Endothelial cell of umbilical vein (primary cell): ENCODE data around the gene LAMP1. TPM values are rescaled to one million over a fixed set of nuclear protein-coding genes. Genes with fewer than 3 reads are reported as not detected.

Experiments
- BruUV-seq: library from RNA; stranded (reverse); fragments of 400-500 nt; replicated peaks from 2 replicates; lab custom pipeline; 2021; lab: Mats Ljungman, UMichigan
- CTCF ChIA-PET: fragments of 300-600, 350-600 bp; sonication (Branson Sonifier 250); formaldehyde crosslinking; loops from one replicate; lab custom pipeline; 2021; ENCODE audit warnings: antibody characterized with exemption, inconsistent platforms; lab: Charles Lee
- POLR2A ChIA-PET: fragments of 300-600, 350-600 bp; sonication (Branson Sonifier 250); formaldehyde crosslinking; loops from one replicate; lab custom pipeline; 2021; ENCODE audit warnings: antibody characterized with exemption, inconsistent platforms; lab: Charles Lee
- DNase-seq: peaks from one replicate; pipeline ENCODE4 v3.0.0-alpha.2; 2011; ENCODE audit warnings: low read depth, low spot score
- FAIRE-seq: peaks from 2 replicates; lab custom pipeline; 2011; peaks lifted over from hg19 to GRCh38; lab: Jason Lieb, UNC
- H2AFZ ChIP-seq: 2 replicates; pipeline ENCODE4 v1.6.0; 2012; ENCODE audit warnings: low read depth, low read length, control low read depth, inconsistent platforms
- H3K27ac ChIP-seq: 2 replicates; pipeline ENCODE4 v1.5.1; 2011; ENCODE audit warnings: low read depth, mild to moderate bottlenecking, control low read depth, low read length, moderate library complexity; ENCODE audit not compliant: insufficient read depth
- H3K27me3 ChIP-seq, 2 experiments: 2 replicates each; pipeline versions ENCODE4 v1.6.0 to v1.6.1; 2011; ENCODE audit warnings: low read length in 2 of 2, mixed read lengths in 1 of 2; ENCODE audit not compliant: control insufficient read depth in 2 of 2, insufficient read depth in 2 of 2
- H3K36me3 ChIP-seq, 2 experiments: 2 replicates in 1 of 2; 3 replicates in 1 of 2; pipeline ENCODE4 v1.5.1; 2011; ENCODE audit warnings: low read length in 2 of 2, mild to moderate bottlenecking in 1 of 2, moderate library complexity in 1 of 2; ENCODE audit not compliant: control insufficient read depth in 2 of 2, insufficient read depth in 2 of 2; ENCODE audit errors: extremely low read depth in 1 of 2
- H3K4me1 ChIP-seq: 3 replicates; pipeline ENCODE4 v1.5.1; 2011; ENCODE audit warnings: mild to moderate bottlenecking, low read length; ENCODE audit not compliant: control insufficient read depth, insufficient read depth; ENCODE audit errors: extremely low read depth
- H3K4me2 ChIP-seq: 2 replicates; pipeline ENCODE4 v1.6.1; 2011; ENCODE audit warnings: low read length, control low read depth, mixed read lengths; ENCODE audit not compliant: insufficient read depth
- H3K4me3 ChIP-seq, 3 experiments: fragments of 200-600 bp in 1 of 3; sonication (generic), shearing (Covaris generic) in 1 of 3; replicated peaks in 1 of 3; 2 replicates each; pipeline ENCODE4 v1.5.1; 2011 to 2016; ENCODE audit warnings: control low read depth in 3 of 3, low read length in 3 of 3, mild to moderate bottlenecking in 2 of 3, inconsistent platforms in 1 of 3, low read depth in 1 of 3, moderate library complexity in 1 of 3; ENCODE audit not compliant: insufficient read depth in 1 of 3
- H3K79me2 ChIP-seq: 2 replicates; pipeline ENCODE4 v1.6.0; 2012; ENCODE audit warnings: low read length, inconsistent platforms; ENCODE audit not compliant: control insufficient read depth, insufficient read depth
- H3K9ac ChIP-seq: replicated peaks from 2 replicates; pipeline ENCODE3; 2011; ENCODE audit warnings: low read length, control low read depth; ENCODE audit not compliant: insufficient read depth; ENCODE audit errors: extremely low read depth
- H3K9me1 ChIP-seq: replicated peaks from 3 replicates; pipeline ENCODE4 v1.6.0; 2011; ENCODE audit warnings: mild to moderate bottlenecking, low read length; ENCODE audit not compliant: control insufficient read depth, insufficient read depth; ENCODE audit errors: extremely low read depth
- H3K9me3 ChIP-seq: replicated peaks from 2 replicates; pipeline ENCODE4 v1.5.1; 2012; ENCODE audit warnings: low read length, inconsistent platforms; ENCODE audit not compliant: control insufficient read depth, insufficient read depth
- H4K20me1 ChIP-seq: replicated peaks from 2 replicates; pipeline ENCODE3; 2011; ENCODE audit warnings: mild to moderate bottlenecking, low read length; ENCODE audit not compliant: control insufficient read depth, insufficient read depth; ENCODE audit errors: extremely low read depth
- CTCF ChIP-seq, 2 donors: IDR thresholded peaks; 1 replicate in 1 of 2; 2 replicates in 1 of 2; pipeline ENCODE4 v1.5.1; 2011; ENCODE audit warnings: low read length in 2 of 2, mild to moderate bottlenecking in 2 of 2, moderate library complexity in 2 of 2, control low read depth in 1 of 2, inconsistent platforms in 1 of 2, low read depth in 1 of 2; ENCODE audit not compliant: insufficient read depth in 1 of 2; ENCODE audit errors: extremely low read depth in 1 of 2
- EZH2 ChIP-seq: IDR thresholded peaks from 2 replicates; pipeline ENCODE4 v1.6.1; 2012; ENCODE audit warnings: borderline replicate concordance, low read depth, mild to moderate bottlenecking, moderate library complexity, low read length, inconsistent platforms; ENCODE audit not compliant: severe bottlenecking
- FOS ChIP-seq: IDR thresholded peaks from 2 replicates; pipeline ENCODE4 v1.6.1; 2011; ENCODE audit warnings: mild to moderate bottlenecking, low read length, moderate library complexity, borderline replicate concordance; ENCODE audit not compliant: insufficient read depth
- GATA2 ChIP-seq: IDR thresholded peaks from 2 replicates; pipeline ENCODE4 v1.7.0; 2011; ENCODE audit warnings: low read depth, mild to moderate bottlenecking, moderate library complexity, mixed read lengths, low read length; ENCODE audit not compliant: insufficient read length, insufficient read depth
- JUN ChIP-seq: IDR thresholded peaks from 2 replicates; pipeline ENCODE4 v1.6.1; 2011; ENCODE audit warnings: borderline replicate concordance, low read depth; ENCODE audit not compliant: insufficient read length, insufficient read depth
- MAX ChIP-seq: IDR thresholded peaks from 2 replicates; pipeline ENCODE4 v1.6.1; 2011; ENCODE audit not compliant: insufficient read depth, insufficient read length
- MYC ChIP-seq: IDR thresholded peaks from one replicate; pipeline ENCODE4 v1.6.1; 2011; ENCODE audit warnings: mild to moderate bottlenecking, low read depth, low read length
- POLR2A ChIP-seq: IDR thresholded peaks from 2 replicates; pipeline ENCODE4 v1.6.1; 2012; ENCODE audit warnings: low read depth, mild to moderate bottlenecking, control low read depth, low read length
- POLR2AphosphoS5 ChIP-seq: IDR thresholded peaks from 2 replicates; pipeline ENCODE4 v1.6.1; 2012; ENCODE audit warnings: low read depth, mild to moderate bottlenecking, control low read depth, low read length, moderate library complexity; ENCODE audit not compliant: insufficient read depth
- dilution Hi-C: fragments of 300-500 bp; cut with MboI; formaldehyde crosslinking; loops from one replicate; pipeline ENCODE4 v1.15.0; 2019; ENCODE audit warnings: low sequenced_read_pairs; ENCODE audit not compliant: extremely low pct_ligation_motif_present
- intact Hi-C: fragments of 100-400 bp; cut with micrococcal nuclease; formaldehyde crosslinking; loops from one replicate; pipeline ENCODE4 v1.10.0; 2022
- polyA plus RNA-seq, 4 experiments: library from polyadenylated mRNA; depleted of rRNA in 3 of 4; stranded (reverse) in 3 of 4; unstranded in 1 of 4; fragments of >200 nt; gene quantifications; 2 replicates each; pipeline versions ENCODE4 v1.2.1 to v1.2.3, GENCODE V29; 2011 to 2012; ENCODE audit warnings: missing spikeins in 1 of 4
- total RNA-seq: library from RNA; stranded (reverse); gene quantifications from 2 replicates; pipeline ENCODE4 v1.2.3, GENCODE V29; 2021

Gene LAMP1
- total and polyA plus RNA-seq, 2 donors (not counting 3 experiments of a cell fraction or from before 2014, with no cell fraction given) = 262 to 285 TPM

GRCh38 chr13:113365583-113365970, 68.5 kb downstream of the LAMP1 start:
- FAIRE-seq (no peak), DNase-seq (no peak)
- no peaks in the 10 kb centered on the region for H3K4me1 ChIP-seq
- H3K9me3 ChIP-seq = no peaks in the 10 kb centered on the region
- no peak overlapping the region for H2AFZ ChIP-seq
- no TSS peak for BruUV-seq
- H3K36me3 ChIP-seq = no peaks in the 10 kb centered on the region
- H3K9me1 ChIP-seq = no peaks in the 10 kb centered on the region
- H3K9ac ChIP-seq = no peak overlapping the region
- H3K79me2 ChIP-seq = no peaks in the 10 kb centered on the region
- H3K4me3 ChIP-seq = no peak overlapping the region
- H4K20me1 ChIP-seq = no peaks in the 10 kb centered on the region
- intact Hi-C loops = no loop called here
- ChIA-PET POLR2A (no interaction called here), CTCF (interaction anchor here (1.5 kb wide), 1 partner anchor 10 kb away, joined by 4 read pairs; no protein-coding TSS in a partner anchor)
- TF ChIP-seq POLR2AphosphoS5 = no peak
- TF ChIP-seq EZH2 = no peak
- no peak for TF ChIP-seq CTCF (IDR thresholded peaks at IDR 0.05; ENCODE audit: extremely low read depth in 1 of 2, insufficient read depth in 1 of 2, low read depth in 1 of 2, low read length in 2 of 2)
- TF ChIP-seq POLR2A = no peak
- TF ChIP-seq MYC = no peak
- no peak for TF ChIP-seq MAX
- no peak for TF ChIP-seq JUN
- no peak for TF ChIP-seq FOS
- TF ChIP-seq GATA2 = no peak
- peaks cover 15 to 21% of the 10 kb centered on the region in 2 experiments for H3K27me3 ChIP-seq
- no peak overlapping the region for H3K4me2 ChIP-seq
- dilution Hi-C loops = no loop called here
- no peak overlapping the region for H3K27ac ChIP-seq
